Measurements from ENCODE around the gene FGF1. TPM values are rescaled to one million over a fixed set of nuclear protein-coding genes. Genes with fewer than 3 reads are reported as not detected.
A peak's percentile ranks its signal among the peaks of the same experiment; 100 is the strongest.

FGF1 gene
- total RNA-seq, 4 donors from 2014 or later: 1.7 to 4.0 (median 2.9) TPM

DNA sequence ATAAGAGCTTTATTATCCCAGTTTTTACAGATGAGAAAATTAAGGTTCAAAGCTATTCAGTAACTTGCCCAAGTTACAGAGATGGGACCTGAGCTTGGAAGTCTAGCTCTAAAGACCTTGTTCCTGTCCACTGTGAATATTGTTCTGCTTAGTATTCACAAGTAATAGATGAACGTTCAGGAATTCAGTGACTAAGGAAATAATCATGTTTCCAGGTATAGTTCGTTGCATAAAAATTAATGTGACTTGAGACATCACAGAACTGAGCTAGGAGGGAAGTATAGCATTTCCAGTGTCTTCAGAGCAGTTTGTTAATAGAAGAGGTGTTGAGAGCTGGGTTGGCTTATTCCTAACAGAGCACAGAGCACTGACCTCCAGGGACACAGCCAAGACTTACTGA, 136.1 kb downstream of the FGF1 start:
- DNase-seq (ENCODE audit: extremely low spot score): no peak
- intact Hi-C loops (cut with DNase I): loop anchor here (2.0 to 10.0 kb wide), 3 partner anchors 107 to 225 kb away; partner anchors contain the start of gene SPRY4
- TF ChIP-seq POLR2A (IDR thresholded peaks at IDR 0.05; ENCODE audit: low read depth) (no peak), EP300 (IDR thresholded peaks at IDR 0.05) (no peak), POLR2AphosphoS5 (IDR thresholded peaks at IDR 0.05) (no peak)
- TF ChIP-seq, protein P1, sequence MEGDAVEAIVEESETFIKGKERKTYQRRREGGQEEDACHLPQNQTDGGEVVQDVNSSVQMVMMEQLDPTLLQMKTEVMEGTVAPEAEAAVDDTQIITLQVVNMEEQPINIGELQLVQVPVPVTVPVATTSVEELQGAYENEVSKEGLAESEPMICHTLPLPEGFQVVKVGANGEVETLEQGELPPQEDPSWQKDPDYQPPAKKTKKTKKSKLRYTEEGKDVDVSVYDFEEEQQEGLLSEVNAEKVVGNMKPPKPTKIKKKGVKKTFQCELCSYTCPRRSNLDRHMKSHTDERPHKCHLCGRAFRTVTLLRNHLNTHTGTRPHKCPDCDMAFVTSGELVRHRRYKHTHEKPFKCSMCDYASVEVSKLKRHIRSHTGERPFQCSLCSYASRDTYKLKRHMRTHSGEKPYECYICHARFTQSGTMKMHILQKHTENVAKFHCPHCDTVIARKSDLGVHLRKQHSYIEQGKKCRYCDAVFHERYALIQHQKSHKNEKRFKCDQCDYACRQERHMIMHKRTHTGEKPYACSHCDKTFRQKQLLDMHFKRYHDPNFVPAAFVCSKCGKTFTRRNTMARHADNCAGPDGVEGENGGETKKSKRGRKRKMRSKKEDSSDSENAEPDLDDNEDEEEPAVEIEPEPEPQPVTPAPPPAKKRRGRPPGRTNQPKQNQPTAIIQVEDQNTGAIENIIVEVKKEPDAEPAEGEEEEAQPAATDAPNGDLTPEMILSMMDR (IDR thresholded peaks at IDR 0.05): no peak
- Histone ChIP-seq H3K9me3 (no peaks in the 10 kb centered on the region), H3K36me3 (no peaks in the 10 kb centered on the region), H3K4me1 (peaks cover 18 to 29% (median 21%) of the 10 kb centered on the region in 4 donors), H3K27me3 (no peaks in the 10 kb centered on the region), H3K27ac (replicated peaks in 1 of 4) (no peak overlapping the region), H3K4me3 (no peak overlapping the region)
- 58% methylated on average over 2 of the region's 2 CpGs for WGBS

DNA sequence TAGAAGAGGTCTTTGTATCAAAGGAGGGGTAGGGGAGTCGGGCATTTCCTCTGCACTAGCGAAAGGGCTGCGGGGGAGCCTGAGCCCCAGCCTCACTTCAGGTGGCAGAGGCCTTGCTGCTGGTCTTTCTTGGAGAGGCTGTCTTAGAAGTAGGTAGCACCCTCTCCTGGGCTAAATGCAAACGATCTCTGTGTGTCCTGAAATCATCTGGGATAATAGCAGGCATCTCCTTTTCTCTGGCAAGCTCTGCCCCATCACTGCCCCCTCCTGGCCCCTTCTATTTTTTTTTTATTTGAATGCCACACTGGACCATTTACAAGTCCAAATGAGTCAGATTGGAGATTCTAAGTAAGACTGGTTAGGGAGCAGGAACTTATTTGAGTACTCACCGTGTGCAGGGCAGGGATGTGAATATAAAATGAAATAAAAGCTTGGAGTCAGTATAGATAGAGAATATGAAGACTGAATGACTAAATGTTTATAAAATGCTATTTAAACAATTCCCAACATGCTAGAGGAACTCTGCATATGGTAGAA, 137.1 kb downstream of the FGF1 start:
- Histone ChIP-seq H3K36me3 (no peaks in the 10 kb centered on the region), H3K4me1 (peaks cover 25 to 36% (median 29%) of the 10 kb centered on the region in 4 donors), H3K4me3 (no peak overlapping the region), H3K27me3 (no peaks in the 10 kb centered on the region), H3K27ac (replicated peaks in 1 of 4) (peak overlapping the region in 2 of 4 donors; percentile 1 to 46), H3K9me3 (no peaks in the 10 kb centered on the region)
- TF ChIP-seq EP300 (IDR thresholded peaks at IDR 0.05): no peak
- peak; percentile 39 to 57 for TF ChIP-seq POLR2AphosphoS5 (IDR thresholded peaks at IDR 0.05)
- TF ChIP-seq, protein P1 (IDR thresholded peaks at IDR 0.05): peak; percentile 81 to 92 (median 84)
- DNase-seq (ENCODE audit: extremely low spot score): no peak
- WGBS: 5% methylated on average over 5 of the region's 5 CpGs
- intact Hi-C loops (cut with DNase I): loop anchor here (1.0 to 10.0 kb wide), 4 partner anchors 106 to 398 kb away; partner anchors contain the start of gene SPRY4

DNA sequence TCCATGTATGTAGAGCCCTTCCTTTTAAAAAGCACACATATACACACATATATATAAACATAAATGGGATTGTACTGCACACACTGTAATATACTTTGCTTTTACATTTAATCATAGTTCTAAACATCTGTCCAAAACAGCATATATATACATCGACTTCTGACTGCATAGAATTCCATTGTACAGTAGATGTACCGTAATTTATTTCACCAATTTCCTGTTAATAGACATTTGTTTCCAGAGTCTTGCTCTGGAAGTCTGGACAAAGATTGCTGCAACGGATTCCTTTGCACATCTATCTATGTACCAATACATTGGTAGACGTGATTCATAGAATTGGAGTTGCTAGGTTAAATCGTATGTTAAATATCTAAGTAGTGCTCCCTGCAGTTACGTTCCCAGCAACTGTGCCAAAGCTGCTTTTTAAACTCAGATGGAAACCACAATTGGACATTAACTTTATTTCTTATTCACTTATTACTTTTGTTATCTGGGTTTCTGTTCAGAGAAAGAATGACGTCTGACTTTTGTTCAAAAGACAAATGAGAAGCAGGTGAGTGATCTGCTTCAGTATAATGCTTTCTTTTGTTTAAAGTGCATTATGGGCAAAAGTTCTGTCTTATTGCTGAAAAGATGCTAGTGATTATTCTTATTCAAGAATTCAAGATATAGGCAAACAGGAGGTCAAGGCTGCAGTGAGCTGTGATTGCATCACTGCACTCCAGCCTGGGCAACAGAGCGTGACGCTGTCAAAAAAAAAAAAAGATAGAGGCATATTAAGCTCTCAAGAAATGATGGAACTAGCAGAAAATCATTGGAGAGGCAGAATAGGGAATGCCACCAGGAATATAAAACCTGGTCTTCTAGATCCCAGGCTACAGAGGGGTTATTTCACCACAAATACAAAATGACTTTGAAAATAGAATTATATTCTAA, 138.2 kb downstream of the FGF1 start:
- no peak overlapping the region for H3K4me3 ChIP-seq
- no peak for DNase-seq (ENCODE audit: extremely low spot score)
- no peaks in the 10 kb centered on the region for H3K27me3 ChIP-seq
- intact Hi-C loops (cut with DNase I): loop anchor here (1.0 to 10.0 kb wide), 4 partner anchors 105 to 396 kb away; partner anchors contain the start of gene SPRY4
- H3K27ac ChIP-seq (replicated peaks in 1 of 4): peak overlapping the region in 1 of 4 donors; percentile 46
- WGBS: 92% methylated on average over 9 of the region's 9 CpGs
- H3K4me1 ChIP-seq: peaks cover 26 to 47% (median 40%) of the 10 kb centered on the region in 4 donors
- no peaks in the 10 kb centered on the region for H3K9me3 ChIP-seq
- no peak for TF ChIP-seq POLR2AphosphoS5 (IDR thresholded peaks at IDR 0.05)
- TF ChIP-seq, protein P1 (IDR thresholded peaks at IDR 0.05): no peak
- TF ChIP-seq POLR2A (IDR thresholded peaks at IDR 0.05; ENCODE audit: low read depth): no peak
- no peak for TF ChIP-seq EP300 (IDR thresholded peaks at IDR 0.05)
- H3K36me3 ChIP-seq: no peaks in the 10 kb centered on the region

DNA sequence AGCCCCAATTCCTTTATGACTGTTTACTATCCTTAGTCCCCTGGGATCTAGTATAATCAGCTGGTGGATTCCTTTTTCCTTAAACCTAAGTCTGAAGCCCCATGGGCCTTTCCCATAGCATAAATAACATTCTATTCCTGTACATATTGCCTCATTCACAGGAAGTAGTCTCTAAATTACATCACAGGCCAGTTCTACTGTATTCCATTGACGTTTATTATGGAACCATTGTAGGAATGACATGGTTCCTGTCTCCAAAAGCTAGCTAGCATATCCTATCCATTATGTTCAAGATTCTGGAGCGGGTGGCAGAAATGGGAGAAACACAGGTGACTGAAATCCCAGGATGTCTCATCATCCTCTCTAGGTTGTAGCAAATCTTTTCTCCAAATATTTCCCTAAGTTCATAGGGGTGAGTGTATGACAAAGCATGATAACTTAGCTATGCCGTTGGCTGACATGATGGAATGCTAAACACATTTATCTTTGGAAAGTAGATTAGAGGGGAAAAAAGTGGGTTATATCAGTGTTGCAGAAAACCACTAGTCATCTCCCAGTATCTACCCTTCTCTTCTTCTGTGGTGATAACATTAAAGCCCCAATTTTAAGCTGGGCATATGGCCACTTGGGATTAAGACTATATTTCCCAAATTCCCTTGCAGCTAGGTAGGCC, 140.1 kb downstream of the FGF1 start:
- WGBS: 77% methylated on average over 3 of the region's 3 CpGs
- TF ChIP-seq EP300 (IDR thresholded peaks at IDR 0.05) (no peak), POLR2AphosphoS5 (IDR thresholded peaks at IDR 0.05) (no peak)
- TF ChIP-seq, protein P1 (IDR thresholded peaks at IDR 0.05): no peak
- intact Hi-C loops (cut with DNase I): loop anchor here (10.0 kb wide), 1 partner anchor 191 kb away; no protein-coding TSS in a partner anchor

More for the DNA sequence above, 140.1 kb downstream of the FGF1 start:
- H3K9me3 ChIP-seq: no peaks in the 10 kb centered on the region
- H3K36me3 ChIP-seq: no peaks in the 10 kb centered on the region
- peaks cover 31 to 54% (median 49%) of the 10 kb centered on the region in 4 donors for H3K4me1 ChIP-seq
- H3K4me3 ChIP-seq: no peak overlapping the region
- H3K27ac ChIP-seq (replicated peaks in 1 of 4): no peak overlapping the region
- H3K27me3 ChIP-seq: no peaks in the 10 kb centered on the region
- DNase-seq (ENCODE audit: extremely low spot score): no peak

Measured in esophagus muscularis mucosa (tissue), 4 donors.